Transverse colon (tissue), 4 donors: ENCODE data around the gene THBS2. TPM values are rescaled to one million over a fixed set of nuclear protein-coding genes. Genes with fewer than 3 reads are reported as not detected.

Experiments
- DNase-seq: peaks from one replicate; pipeline ENCODE4 v3.0.0-alpha.2; 2019
- H3K27ac ChIP-seq, 4 donors: fragments of 200-600 bp; sonication (generic); 2 replicates each; pipeline ENCODE4 v1.5.1; 2016 to 2018; ENCODE audit warnings: inconsistent platforms in 4 of 4
- H3K27me3 ChIP-seq: fragments of 200-600 bp; sonication (generic); 2 replicates; pipeline ENCODE4 v1.5.1; 2017; ENCODE audit warnings: inconsistent platforms
- H3K36me3 ChIP-seq, 4 donors: fragments of 200-600 bp; sonication (generic); 2 replicates each; pipeline ENCODE4 v1.5.1; 2017 to 2019; ENCODE audit warnings: inconsistent platforms in 4 of 4
- H3K4me1 ChIP-seq, 4 donors: fragments of 200-600 bp; sonication (generic); 2 replicates each; pipeline ENCODE4 v1.5.1; 2017 to 2020; ENCODE audit warnings: inconsistent platforms in 4 of 4
- H3K4me3 ChIP-seq, 4 donors: fragments of 200-600 bp; sonication (generic); 1 replicate in 1 of 4; 2 replicates in 3 of 4; pipeline versions ENCODE4 v1.5.1 to v1.6.1; 2017 to 2019; ENCODE audit warnings: inconsistent platforms in 4 of 4
- H3K9me3 ChIP-seq, 2 donors: fragments of 200-600 bp; sonication (generic); 2 replicates each; pipeline ENCODE4 v1.5.1; 2017 to 2019; ENCODE audit warnings: inconsistent platforms in 2 of 2
- EP300 ChIP-seq: sonication (generic); formaldehyde crosslinking; IDR thresholded peaks from one replicate; pipeline ENCODE4 v1.6.1; 2017; ENCODE audit warnings: antibody characterized with exemption, low read depth
- POLR2A ChIP-seq: fragments of 450-650 bp; IDR thresholded peaks from one replicate; pipeline ENCODE4 v1.6.1; 2016; ENCODE audit warnings: antibody characterized with exemption, mild to moderate bottlenecking, moderate library complexity
- POLR2AphosphoS5 ChIP-seq, 3 donors: sonication (generic); formaldehyde crosslinking; IDR thresholded peaks; one replicate each; pipeline ENCODE4 v1.6.1; 2016; ENCODE audit warnings: antibody characterized with exemption in 3 of 3
- WGBS, 2 donors: methylation state at CpG; one replicate each; pipeline ENCODE4 v1.1.5; 2018; ENCODE audit warnings: low coverage in 1 of 2; 5-methylcytosine and 5-hydroxymethylcytosine counted together
- in situ Hi-C, 4 donors: fragments of 200-750 bp; cut with MboI; loops; one replicate each; pipeline versions ENCODE4 v1.15.0 to v1.15.1; 2017; ENCODE audit warnings: low sequenced_read_pairs in 3 of 4, low pct_ligation_motif_present in 1 of 4, low pct_unique_long_range_greater_than_20kb in 1 of 4
- intact Hi-C: fragments of 100-400 bp; cut with DNase I; formaldehyde crosslinking; loops from one replicate; pipeline ENCODE4 v1.15.1; 2023; ENCODE audit warnings: low total_unique reads
- total RNA-seq, 4 donors: library from RNA; depleted of rRNA; stranded (reverse); fragments of >200 nt; gene quantifications; one replicate each; pipeline ENCODE4 v1.1.0, GENCODE V29; 2016
- TF ChIP-seq, protein P1 (sequence below), 5 experiments: fragments of 200-600 bp in 3 of 5; fragments of 450-650 bp in 2 of 5; sonication (generic) in 3 of 5; IDR thresholded peaks; 1 replicate in 2 of 5; 2 replicates in 3 of 5; pipeline ENCODE4 v1.5.1; 2016 to 2017; ENCODE audit warnings: antibody characterized with exemption in 5 of 5, inconsistent platforms in 3 of 5, mild to moderate bottlenecking in 2 of 5, moderate library complexity in 1 of 5

Gene THBS2
- total RNA-seq, 4 donors from 2014 or later: 11.5 to 25.5 (median 18.1) TPM

DNA sequence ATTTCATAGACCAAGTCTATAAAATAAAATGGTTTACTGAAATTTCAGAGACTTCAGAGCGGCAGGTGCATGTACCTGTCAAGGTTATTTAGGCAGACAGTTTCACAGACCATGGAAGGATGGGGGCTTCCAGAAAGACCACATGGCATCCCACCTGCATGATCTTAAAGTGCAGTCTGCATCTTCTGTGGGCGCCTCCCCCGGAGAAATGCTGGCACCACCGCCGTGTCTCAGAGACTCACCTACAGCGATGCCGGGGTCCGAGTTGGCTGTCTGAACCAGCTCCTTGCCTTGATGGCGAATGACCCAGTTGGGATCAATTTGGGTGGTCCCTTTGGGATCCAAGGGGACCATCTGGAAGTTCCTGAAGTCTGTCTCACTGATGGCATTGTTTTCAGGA, 30.6 kb downstream of the THBS2 start:
- no peak for DNase-seq
- no peaks in the 10 kb centered on the region for H3K9me3 ChIP-seq
- in situ Hi-C loops (no loop called here), intact Hi-C loops (no loop called here)
- TF ChIP-seq POLR2A: no peak
- no peak for TF ChIP-seq POLR2AphosphoS5 (IDR thresholded peaks at IDR 0.05)
- TF ChIP-seq, protein P1, sequence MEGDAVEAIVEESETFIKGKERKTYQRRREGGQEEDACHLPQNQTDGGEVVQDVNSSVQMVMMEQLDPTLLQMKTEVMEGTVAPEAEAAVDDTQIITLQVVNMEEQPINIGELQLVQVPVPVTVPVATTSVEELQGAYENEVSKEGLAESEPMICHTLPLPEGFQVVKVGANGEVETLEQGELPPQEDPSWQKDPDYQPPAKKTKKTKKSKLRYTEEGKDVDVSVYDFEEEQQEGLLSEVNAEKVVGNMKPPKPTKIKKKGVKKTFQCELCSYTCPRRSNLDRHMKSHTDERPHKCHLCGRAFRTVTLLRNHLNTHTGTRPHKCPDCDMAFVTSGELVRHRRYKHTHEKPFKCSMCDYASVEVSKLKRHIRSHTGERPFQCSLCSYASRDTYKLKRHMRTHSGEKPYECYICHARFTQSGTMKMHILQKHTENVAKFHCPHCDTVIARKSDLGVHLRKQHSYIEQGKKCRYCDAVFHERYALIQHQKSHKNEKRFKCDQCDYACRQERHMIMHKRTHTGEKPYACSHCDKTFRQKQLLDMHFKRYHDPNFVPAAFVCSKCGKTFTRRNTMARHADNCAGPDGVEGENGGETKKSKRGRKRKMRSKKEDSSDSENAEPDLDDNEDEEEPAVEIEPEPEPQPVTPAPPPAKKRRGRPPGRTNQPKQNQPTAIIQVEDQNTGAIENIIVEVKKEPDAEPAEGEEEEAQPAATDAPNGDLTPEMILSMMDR (IDR thresholded peaks at IDR 0.05): no peak
- TF ChIP-seq EP300: no peak
- H3K27me3 ChIP-seq: no peaks in the 10 kb centered on the region
- WGBS, 2 donors: 95% methylated on average over 9 of the region's 9 CpGs; no CpG with 5 or more reads in 1 of the 2 donors
- H3K36me3 ChIP-seq: no peaks in the 10 kb centered on the region
- no peak overlapping the region for H3K4me3 ChIP-seq
- no peak overlapping the region for H3K27ac ChIP-seq
- no peaks in the 10 kb centered on the region for H3K4me1 ChIP-seq

DNA sequence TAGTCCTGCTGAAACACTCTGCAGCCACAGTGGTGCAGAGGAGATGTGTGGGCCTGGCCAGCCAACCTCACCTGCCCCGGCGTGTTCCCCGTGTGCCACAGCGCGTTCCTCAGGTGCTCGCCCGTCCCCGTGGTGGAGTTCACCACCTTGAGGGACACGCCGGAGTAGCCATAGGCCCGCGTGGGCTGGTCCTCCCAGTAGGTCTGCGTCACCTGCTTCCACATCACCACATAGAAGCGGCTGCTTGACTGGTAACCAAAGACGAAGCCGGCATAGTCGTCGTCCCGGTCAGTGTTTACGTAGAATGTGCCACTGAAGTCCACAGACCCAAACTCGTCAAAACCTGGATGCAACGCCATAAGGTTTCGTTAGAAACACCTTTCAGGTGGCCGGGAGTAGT, 31.5 kb downstream of the THBS2 start:
- H3K27ac ChIP-seq: no peak overlapping the region
- H3K9me3 ChIP-seq: no peaks in the 10 kb centered on the region
- DNase-seq: no peak
- in situ Hi-C loops: no loop called here
- H3K27me3 ChIP-seq: no peaks in the 10 kb centered on the region
- no peaks in the 10 kb centered on the region for H3K4me1 ChIP-seq
- TF ChIP-seq POLR2A (no peak), POLR2AphosphoS5 (IDR thresholded peaks at IDR 0.05) (no peak), EP300 (no peak)
- TF ChIP-seq, protein P1 (IDR thresholded peaks at IDR 0.05): no peak
- no peak overlapping the region for H3K4me3 ChIP-seq
- intact Hi-C loops: no loop called here
- no peaks in the 10 kb centered on the region for H3K36me3 ChIP-seq
- 97% methylated on average over 24 of the region's 24 CpGs; no CpG with 5 or more reads in 1 of the 2 donors for WGBS, 2 donors

DNA sequence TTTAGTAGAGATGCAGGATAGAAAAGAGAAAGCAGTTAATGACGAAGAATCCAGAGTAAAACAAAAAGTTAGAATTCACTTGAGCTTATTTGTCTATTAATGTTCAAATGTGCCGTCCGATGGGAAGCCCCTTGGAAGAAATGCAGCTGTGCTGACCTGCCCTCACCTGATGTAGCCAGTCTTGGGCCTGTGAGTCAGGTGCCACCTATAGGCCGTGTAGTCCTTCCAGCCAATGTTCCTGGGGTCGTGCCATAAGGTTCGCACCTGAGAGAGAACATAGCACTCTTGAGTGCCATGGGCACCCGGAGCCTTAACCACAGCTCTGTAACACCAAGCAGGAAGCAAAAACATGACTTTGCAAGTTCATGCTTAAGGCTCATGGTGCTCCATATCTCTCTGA, 32.4 kb downstream of the THBS2 start:
- H3K4me3 ChIP-seq: no peak overlapping the region
- no peaks in the 10 kb centered on the region for H3K36me3 ChIP-seq
- 82 to 84% methylated on average over 3 to 7 of the region's 7 CpGs for WGBS, 2 donors
- no peak overlapping the region for H3K27ac ChIP-seq
- intact Hi-C loops (no loop called here), in situ Hi-C loops (no loop called here)
- no peak for DNase-seq
- no peak for TF ChIP-seq POLR2AphosphoS5 (IDR thresholded peaks at IDR 0.05)
- TF ChIP-seq EP300: no peak
- TF ChIP-seq, protein P1 (IDR thresholded peaks at IDR 0.05): no peak
- no peaks in the 10 kb centered on the region for H3K4me1 ChIP-seq
- H3K9me3 ChIP-seq: no peaks in the 10 kb centered on the region
- no peaks in the 10 kb centered on the region for H3K27me3 ChIP-seq

DNA sequence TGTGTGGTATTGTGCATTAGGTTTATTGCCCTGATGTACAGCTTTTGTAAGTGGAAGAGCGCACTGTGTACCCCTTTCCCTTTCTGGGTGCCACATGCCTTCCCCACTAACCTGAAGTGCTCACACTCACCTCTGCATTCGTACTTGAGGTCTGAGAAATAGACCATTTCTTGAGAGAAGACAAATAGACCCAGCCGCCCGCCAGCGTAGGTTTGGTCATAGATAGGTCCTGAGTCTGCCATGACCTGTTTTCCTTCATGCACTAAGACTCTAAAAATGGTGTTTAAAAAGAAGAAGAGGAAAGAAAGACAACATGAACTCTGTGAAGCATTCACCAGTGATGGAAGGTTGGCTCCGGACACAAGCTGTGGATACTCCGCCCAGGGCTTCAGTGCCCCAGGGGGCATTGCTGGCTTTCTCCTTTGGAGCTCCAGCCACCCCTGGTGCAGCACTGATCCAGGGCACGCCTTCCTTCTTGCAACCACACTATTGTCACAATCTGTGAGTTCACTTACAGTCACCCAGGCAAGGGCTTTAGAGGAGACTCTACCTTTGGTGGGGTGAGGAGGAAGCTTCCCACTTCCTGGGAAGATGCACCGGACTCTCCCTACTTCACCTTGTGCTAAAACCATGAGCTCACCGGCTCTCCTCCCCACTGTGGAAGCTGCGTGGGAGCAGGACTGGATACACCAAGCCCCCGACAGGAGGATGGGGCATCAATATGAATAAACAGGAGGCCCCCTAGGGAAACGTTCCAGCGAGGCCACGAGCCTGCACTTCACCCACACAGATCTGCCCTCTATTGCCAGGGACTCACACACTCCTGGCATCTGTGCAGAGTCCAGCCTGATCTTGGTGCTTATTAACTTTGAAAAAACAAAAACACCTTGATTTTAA, 33.3 kb downstream of the THBS2 start:
- no peak overlapping the region for H3K4me3 ChIP-seq
- no peak for DNase-seq
- H3K4me1 ChIP-seq: peaks cover 0 to 5% (median 0%) of the 10 kb centered on the region in 4 donors
- in situ Hi-C loops (no loop called here), intact Hi-C loops (no loop called here)
- no peaks in the 10 kb centered on the region for H3K36me3 ChIP-seq
- no peaks in the 10 kb centered on the region for H3K27me3 ChIP-seq
- WGBS, 2 donors: 78 to 87% methylated on average over 7 to 15 of the region's 15 CpGs
- TF ChIP-seq, protein P1 (IDR thresholded peaks at IDR 0.05): no peak
- no peaks in the 10 kb centered on the region for H3K9me3 ChIP-seq
- H3K27ac ChIP-seq: no peak overlapping the region
